GM23338 (cell line): Measurements from ENCODE around the gene KCTD15.

Experiments
- CREB1 ChIP-seq: fragments of 250-450 bp; sonication (Bioruptor Pico); IDR thresholded peaks from 2 replicates; pipeline ENCODE4 v1.5.0; 2020; ENCODE audit warnings: low read depth, mild to moderate bottlenecking, moderate library complexity
- EZH2 ChIP-seq: fragments of 200-600 bp; sonication (generic); IDR thresholded peaks from one replicate; pipeline ENCODE4 v1.8.0; 2017; ENCODE audit warnings: antibody characterized with exemption, mild to moderate bottlenecking, low read depth; ENCODE audit not compliant: unreplicated experiment
- EZH2phosphoT487 ChIP-seq: fragments of 200-600 bp; sonication (generic); IDR thresholded peaks from one replicate; pipeline ENCODE4 v1.8.1; 2018; ENCODE audit warnings: antibody characterized with exemption; ENCODE audit not compliant: unreplicated experiment
- JUNB ChIP-seq: IDR thresholded peaks from one replicate; pipeline ENCODE4 v1.6.1; 2016; ENCODE audit warnings: antibody characterized with exemption; ENCODE audit not compliant: unreplicated experiment
- NANOG ChIP-seq: IDR thresholded peaks from 2 replicates; pipeline ENCODE4 v1.6.1; 2016; ENCODE audit warnings: antibody characterized with exemption, borderline replicate concordance
- POLR2AphosphoS5 ChIP-seq: IDR thresholded peaks from 2 replicates; pipeline ENCODE4 v1.6.1; 2016; ENCODE audit warnings: antibody characterized with exemption, low read depth
- STAT1 ChIP-seq: IDR thresholded peaks from one replicate; pipeline ENCODE4 v1.6.1; 2016; ENCODE audit warnings: antibody characterized with exemption; ENCODE audit not compliant: unreplicated experiment
- ZNF114 ChIP-seq: fragments of 250-450 bp; sonication (Bioruptor Pico); IDR thresholded peaks from 2 replicates; pipeline ENCODE4 v1.5.0; 2020; ENCODE audit warnings: mild to moderate bottlenecking, moderate library complexity
- ZNF331 ChIP-seq: fragments of 250-450 bp; sonication (Bioruptor Pico); IDR thresholded peaks from 2 replicates; pipeline ENCODE4 v1.5.0; 2020; ENCODE audit warnings: low read depth, mild to moderate bottlenecking, moderate library complexity
- TF ChIP-seq, protein P1 (sequence below), 2 experiments: fragments of 200-600 bp in 1 of 2; sonication (generic) in 1 of 2; conservative IDR thresholded peaks; 2 replicates each; pipeline versions ENCODE4 v1.5.1 to v1.6.1; 2016 to 2017; ENCODE audit warnings: antibody characterized with exemption in 2 of 2, low read depth in 2 of 2, mild to moderate bottlenecking in 2 of 2, moderate library complexity in 1 of 2
- TF ChIP-seq, protein P2 (sequence below): IDR thresholded peaks from one replicate; pipeline ENCODE4 v1.6.1; 2018; ENCODE audit warnings: antibody characterized with exemption; ENCODE audit not compliant: unreplicated experiment
- TF ChIP-seq, protein P3 (sequence below): IDR thresholded peaks from 2 replicates; pipeline ENCODE4 v1.6.1; 2016; ENCODE audit warnings: antibody characterized with exemption
- TF ChIP-seq, protein P4 (sequence below): fragments of 250-450 bp; sonication (Bioruptor Pico); IDR thresholded peaks from 2 replicates; pipeline ENCODE4 v1.5.0; 2020; ENCODE audit warnings: mild to moderate bottlenecking, moderate library complexity

DNA sequence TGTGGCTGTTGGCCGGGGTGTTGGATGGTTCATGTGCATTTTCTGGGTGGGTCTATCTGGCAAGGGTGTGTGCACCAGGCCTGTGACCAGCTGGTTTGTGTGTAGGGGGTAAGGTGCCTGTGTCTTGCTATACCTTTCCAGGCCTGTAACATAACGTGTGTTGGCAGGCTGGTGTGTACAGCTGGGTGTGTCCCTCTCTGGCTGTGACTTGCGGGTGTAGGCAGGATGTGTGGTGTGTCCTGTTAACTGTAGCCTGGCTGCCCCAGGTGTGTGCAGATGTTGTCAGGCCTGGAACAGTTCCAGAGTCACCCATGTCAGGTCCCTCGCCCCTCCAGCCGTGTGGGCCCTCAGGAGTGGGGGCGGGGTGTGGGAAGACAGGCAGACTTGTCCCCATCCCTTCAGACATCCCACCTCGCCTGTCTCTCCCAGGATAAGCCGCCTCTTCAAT, 9.8 kb downstream of the KCTD15 start:
- TF ChIP-seq CREB1 (no peak), POLR2AphosphoS5 (no peak), EZH2 (no peak), EZH2phosphoT487 (no peak), STAT1 (no peak), JUNB (no peak), ZNF331 (no peak), ZNF114 (CRISPR knock-in tag) (no peak), NANOG (no peak)
- TF ChIP-seq, protein P1, sequence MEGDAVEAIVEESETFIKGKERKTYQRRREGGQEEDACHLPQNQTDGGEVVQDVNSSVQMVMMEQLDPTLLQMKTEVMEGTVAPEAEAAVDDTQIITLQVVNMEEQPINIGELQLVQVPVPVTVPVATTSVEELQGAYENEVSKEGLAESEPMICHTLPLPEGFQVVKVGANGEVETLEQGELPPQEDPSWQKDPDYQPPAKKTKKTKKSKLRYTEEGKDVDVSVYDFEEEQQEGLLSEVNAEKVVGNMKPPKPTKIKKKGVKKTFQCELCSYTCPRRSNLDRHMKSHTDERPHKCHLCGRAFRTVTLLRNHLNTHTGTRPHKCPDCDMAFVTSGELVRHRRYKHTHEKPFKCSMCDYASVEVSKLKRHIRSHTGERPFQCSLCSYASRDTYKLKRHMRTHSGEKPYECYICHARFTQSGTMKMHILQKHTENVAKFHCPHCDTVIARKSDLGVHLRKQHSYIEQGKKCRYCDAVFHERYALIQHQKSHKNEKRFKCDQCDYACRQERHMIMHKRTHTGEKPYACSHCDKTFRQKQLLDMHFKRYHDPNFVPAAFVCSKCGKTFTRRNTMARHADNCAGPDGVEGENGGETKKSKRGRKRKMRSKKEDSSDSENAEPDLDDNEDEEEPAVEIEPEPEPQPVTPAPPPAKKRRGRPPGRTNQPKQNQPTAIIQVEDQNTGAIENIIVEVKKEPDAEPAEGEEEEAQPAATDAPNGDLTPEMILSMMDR (conservative IDR thresholded peaks at IDR 0.05; ENCODE audit: low read depth in 2 of 2) = no peak
- TF ChIP-seq, protein P2, sequence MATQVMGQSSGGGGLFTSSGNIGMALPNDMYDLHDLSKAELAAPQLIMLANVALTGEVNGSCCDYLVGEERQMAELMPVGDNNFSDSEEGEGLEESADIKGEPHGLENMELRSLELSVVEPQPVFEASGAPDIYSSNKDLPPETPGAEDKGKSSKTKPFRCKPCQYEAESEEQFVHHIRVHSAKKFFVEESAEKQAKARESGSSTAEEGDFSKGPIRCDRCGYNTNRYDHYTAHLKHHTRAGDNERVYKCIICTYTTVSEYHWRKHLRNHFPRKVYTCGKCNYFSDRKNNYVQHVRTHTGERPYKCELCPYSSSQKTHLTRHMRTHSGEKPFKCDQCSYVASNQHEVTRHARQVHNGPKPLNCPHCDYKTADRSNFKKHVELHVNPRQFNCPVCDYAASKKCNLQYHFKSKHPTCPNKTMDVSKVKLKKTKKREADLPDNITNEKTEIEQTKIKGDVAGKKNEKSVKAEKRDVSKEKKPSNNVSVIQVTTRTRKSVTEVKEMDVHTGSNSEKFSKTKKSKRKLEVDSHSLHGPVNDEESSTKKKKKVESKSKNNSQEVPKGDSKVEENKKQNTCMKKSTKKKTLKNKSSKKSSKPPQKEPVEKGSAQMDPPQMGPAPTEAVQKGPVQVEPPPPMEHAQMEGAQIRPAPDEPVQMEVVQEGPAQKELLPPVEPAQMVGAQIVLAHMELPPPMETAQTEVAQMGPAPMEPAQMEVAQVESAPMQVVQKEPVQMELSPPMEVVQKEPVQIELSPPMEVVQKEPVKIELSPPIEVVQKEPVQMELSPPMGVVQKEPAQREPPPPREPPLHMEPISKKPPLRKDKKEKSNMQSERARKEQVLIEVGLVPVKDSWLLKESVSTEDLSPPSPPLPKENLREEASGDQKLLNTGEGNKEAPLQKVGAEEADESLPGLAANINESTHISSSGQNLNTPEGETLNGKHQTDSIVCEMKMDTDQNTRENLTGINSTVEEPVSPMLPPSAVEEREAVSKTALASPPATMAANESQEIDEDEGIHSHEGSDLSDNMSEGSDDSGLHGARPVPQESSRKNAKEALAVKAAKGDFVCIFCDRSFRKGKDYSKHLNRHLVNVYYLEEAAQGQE = no peak
- TF ChIP-seq, protein P3, sequence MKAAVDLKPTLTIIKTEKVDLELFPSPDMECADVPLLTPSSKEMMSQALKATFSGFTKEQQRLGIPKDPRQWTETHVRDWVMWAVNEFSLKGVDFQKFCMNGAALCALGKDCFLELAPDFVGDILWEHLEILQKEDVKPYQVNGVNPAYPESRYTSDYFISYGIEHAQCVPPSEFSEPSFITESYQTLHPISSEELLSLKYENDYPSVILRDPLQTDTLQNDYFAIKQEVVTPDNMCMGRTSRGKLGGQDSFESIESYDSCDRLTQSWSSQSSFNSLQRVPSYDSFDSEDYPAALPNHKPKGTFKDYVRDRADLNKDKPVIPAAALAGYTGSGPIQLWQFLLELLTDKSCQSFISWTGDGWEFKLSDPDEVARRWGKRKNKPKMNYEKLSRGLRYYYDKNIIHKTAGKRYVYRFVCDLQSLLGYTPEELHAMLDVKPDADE = no peak
- TF ChIP-seq, protein P4, sequence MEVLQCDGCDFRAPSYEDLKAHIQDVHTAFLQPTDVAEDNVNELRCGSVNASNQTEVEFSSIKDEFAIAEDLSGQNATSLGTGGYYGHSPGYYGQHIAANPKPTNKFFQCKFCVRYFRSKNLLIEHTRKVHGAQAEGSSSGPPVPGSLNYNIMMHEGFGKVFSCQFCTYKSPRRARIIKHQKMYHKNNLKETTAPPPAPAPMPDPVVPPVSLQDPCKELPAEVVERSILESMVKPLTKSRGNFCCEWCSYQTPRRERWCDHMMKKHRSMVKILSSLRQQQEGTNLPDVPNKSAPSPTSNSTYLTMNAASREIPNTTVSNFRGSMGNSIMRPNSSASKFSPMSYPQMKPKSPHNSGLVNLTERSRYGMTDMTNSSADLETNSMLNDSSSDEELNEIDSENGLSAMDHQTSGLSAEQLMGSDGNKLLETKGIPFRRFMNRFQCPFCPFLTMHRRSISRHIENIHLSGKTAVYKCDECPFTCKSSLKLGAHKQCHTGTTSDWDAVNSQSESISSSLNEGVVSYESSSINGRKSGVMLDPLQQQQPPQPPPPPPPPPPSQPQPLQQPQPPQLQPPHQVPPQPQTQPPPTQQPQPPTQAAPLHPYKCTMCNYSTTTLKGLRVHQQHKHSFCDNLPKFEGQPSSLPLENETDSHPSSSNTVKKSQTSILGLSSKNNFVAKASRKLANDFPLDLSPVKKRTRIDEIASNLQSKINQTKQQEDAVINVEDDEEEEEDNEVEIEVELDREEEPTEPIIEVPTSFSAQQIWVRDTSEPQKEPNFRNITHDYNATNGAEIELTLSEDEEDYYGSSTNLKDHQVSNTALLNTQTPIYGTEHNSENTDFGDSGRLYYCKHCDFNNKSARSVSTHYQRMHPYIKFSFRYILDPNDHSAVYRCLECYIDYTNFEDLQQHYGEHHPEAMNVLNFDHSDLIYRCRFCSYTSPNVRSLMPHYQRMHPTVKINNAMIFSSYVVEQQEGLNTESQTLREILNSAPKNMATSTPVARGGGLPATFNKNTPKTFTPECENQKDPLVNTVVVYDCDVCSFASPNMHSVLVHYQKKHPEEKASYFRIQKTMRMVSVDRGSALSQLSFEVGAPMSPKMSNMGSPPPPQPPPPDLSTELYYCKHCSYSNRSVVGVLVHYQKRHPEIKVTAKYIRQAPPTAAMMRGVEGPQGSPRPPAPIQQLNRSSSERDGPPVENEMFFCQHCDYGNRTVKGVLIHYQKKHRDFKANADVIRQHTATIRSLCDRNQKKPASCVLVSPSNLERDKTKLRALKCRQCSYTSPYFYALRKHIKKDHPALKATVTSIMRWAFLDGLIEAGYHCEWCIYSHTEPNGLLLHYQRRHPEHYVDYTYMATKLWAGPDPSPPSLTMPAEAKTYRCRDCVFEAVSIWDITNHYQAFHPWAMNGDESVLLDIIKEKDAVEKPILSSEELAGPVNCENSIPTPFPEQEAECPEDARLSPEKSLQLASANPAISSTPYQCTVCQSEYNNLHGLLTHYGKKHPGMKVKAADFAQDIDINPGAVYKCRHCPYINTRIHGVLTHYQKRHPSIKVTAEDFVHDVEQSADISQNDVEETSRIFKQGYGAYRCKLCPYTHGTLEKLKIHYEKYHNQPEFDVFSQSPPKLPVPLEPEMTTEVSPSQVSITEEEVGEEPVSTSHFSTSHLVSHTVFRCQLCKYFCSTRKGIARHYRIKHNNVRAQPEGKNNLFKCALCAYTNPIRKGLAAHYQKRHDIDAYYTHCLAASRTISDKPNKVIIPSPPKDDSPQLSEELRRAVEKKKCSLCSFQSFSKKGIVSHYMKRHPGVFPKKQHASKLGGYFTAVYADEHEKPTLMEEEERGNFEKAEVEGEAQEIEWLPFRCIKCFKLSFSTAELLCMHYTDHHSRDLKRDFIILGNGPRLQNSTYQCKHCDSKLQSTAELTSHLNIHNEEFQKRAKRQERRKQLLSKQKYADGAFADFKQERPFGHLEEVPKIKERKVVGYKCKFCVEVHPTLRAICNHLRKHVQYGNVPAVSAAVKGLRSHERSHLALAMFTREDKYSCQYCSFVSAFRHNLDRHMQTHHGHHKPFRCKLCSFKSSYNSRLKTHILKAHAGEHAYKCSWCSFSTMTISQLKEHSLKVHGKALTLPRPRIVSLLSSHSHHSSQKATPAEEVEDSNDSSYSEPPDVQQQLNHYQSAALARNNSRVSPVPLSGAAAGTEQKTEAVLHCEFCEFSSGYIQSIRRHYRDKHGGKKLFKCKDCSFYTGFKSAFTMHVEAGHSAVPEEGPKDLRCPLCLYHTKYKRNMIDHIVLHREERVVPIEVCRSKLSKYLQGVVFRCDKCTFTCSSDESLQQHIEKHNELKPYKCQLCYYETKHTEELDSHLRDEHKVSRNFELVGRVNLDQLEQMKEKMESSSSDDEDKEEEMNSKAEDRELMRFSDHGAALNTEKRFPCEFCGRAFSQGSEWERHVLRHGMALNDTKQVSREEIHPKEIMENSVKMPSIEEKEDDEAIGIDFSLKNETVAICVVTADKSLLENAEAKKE (CRISPR knock-in tag) = no peak
